ENCODE results near the gene RFFL.

RFFL gene

DNA sequence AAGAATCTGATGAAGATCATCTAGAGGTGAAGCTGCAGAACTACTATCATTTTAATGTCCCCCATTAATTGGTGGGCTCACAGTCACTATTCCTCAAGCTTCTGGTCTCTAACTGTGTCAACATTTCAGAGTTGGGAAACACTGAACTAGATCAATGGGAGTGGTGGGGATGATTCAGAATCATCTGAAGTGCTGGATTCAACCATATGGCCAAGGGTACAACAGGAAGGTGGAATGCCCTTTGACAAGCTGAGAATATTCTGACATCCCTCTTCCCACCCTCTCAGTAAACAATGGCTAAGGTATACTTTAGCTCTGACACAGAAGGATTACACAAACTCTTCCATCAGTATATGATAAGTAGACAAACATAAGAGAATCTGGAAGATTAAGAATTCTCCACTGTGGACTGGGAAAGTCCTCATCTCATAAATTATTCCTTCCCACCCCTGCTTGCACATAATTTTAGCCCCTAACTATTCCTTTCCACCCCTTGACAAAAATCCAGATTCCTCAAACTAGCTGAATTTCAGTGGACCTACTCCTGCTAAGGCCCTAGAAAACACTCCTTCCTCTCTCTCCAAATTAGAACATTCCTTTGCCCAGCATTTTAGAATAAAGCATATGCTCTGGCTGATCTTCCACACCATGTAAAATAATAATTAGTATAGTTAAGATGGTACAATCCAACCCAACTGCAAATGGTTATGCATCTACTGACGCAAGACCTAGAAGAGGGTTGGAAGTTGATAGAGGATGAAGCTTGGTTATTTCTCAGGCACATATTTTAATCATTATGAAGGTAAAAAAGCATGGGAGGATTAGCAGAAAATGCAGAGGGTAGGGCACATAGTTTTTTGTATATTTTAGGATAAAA lies 16.3 kb upstream of the RFFL start:
- DNase-seq: no peak

DNA sequence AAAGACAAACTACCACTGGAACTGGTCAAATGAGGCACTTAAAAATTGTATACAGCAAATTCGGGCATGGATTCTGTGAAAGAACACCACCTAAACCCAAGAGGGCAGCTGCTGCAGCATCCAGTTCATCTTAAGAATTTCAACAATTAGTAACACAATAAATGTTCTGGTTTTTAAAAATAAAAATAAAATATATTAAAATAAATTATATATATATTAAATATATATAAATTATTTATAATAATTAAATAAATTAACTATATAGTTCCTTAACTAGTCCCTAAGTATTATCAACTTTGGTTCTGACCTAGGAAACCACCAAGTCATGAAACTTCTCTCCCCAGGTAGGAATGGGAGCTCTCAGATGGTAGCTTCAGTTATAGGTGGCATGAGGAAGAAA lies 13.4 kb upstream of the RFFL start:
- no peak for DNase-seq

DNA sequence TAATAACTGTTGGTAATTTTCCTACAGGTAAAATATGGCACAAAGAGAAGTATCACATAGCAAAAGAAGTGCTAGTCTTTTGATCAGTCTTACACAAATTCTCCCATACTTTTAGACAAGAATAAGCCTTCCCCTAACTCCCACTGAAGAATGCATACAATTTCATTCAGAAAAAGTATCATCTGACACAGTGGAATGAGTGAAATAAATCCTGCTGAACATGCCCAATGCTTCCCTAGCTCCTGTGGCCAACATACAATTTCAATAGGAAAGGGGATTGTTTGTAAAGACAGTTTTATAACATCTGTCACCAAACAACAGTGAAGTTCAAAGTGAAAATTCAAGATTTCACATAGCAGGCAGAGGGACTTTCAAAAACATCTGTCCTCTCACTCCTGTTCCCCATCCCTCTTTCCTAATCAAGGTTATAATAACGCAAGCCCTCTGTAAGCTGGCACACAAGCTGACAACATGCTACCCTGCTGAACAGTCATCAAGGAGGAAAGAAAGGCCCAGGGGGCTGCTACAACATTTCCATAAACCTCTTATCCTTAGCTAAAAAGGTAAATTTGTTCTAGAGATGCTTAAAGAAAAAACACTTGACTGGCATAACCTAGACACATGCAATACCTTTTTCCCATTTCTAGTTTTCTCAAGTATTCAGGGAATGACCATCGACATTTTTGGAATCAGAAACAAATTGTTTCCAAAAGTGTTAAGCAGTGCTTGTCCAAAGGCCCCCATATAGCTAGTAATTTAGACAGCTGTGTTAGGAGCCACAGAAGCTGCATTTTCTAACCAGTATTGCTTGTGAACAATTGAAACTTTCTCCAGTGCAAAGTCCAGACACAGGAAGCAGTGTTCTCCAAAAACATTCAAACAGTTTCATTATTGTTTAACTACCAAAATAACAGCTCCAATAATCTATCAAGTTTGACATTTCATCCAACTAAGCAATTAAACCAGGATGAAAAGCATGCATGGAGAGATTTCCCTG lies 11.5 kb upstream of the RFFL start:
- DNase-seq: no peak

DNA sequence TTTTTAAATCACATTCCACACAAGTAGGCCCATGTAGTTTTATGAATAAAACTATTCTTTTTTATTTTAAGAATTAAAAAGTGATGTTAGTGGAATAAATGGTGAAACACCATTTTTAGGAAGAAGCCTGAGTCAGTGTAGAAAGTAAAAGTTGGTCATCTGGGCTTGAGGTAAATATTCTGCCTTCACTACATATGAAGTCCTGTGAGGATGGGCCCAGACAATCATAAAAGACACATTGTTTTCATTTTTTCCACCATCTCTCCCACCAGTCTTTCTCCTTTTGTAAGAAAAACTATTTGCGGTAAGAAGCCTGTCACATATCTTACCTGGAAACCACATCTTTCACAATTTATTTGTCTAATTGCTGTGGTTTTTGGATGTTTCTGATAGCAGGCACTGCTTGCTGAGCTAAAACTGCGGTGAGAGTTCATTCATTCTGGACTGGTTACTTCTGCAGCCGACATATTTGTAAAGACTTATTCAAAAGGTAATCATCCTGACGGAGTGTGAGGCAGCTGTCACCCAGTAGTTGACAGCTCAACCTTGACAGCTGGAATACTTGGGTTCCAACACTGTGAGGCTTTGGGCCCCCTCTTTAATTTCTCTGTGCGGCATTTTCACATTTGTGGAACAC lies 10.6 kb upstream of the RFFL start:
- no peak for DNase-seq

DNA sequence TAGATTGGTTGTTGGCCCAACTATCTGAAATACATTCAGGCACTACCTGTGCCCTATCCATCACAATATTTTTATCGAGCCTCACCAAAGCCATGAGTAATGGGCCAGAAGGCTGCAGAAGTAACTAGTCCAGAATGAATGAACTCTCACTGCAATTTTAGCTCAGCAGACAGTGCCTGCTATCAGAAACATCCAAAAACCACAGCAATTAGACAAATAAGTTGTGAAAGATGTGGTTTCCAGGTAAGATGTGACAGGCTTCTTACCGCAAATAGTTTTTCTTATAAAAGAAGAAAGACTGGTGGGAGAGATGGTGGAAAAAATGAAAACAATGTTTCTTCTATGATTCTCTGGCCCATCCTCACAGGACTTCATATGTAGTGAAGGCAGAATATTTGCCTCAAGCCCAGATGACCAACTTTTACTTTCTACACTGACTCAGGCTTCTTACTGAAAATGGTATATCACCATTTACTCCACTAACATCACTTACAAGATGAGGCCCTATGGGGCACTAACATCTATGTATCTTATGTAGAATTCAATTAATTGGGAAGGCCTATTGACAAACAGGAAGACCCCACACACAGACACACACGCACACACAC lies 9.8 kb upstream of the RFFL start:
- DNase-seq: no peak

DNA sequence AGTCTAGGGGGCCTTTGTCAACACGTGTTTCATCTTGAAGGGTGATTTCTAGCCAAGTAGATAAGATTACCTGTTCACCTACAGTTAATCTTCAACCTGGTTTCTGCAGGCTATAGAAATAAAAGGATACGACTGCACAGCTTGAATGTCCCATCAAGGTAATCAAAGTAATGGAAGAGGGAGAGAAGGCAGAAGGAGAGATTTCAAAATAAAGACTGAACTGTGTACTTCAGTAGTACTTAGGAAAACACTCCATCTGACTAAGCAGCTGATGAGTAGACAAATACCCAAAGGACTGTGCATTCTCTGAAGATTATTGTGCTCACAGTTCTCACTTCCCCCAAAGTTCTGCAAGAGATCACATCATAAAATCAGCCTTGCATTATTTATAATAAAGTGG lies 5.8 kb upstream of the RFFL start:
- no peak for DNase-seq

DNA sequence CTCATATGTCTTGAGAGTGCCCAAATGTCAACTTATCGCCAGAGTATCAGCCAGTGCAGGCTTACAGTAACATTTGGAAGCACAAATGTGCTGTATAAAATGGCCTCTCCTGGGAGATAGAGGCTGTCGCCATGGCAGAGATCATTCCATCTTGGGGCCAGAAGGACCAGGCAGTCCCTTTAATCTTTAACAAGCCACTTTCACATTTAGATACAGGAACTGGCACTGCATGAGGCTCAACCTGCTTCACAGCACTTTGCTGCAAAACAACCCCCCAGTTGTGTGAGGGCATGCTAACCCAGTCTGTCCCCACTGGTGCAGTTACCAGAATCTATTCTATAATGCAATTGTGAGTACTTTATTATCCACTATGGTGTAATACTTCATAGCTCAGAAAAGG lies 4.7 kb upstream of the RFFL start:
- no peak for DNase-seq

DNA sequence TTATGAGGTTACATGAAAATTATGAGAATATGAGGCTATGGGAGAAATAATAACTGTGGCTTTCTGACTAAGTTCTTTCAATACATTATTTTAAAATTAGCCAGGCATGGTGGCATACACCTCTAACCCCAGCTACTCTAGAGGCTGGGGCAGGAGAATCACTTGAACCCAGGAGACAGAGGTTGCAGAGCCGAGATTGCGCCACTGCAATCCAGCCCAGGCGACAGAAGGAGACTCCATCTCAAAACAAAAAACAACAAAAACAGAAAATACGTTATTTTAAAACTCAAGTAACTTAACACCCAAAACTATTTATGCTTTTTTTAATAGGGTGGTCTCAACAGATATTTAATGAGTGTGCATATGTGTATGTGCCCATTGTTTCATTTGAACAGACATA lies 2.4 kb upstream of the RFFL start:
- DNase-seq: no peak

DNA sequence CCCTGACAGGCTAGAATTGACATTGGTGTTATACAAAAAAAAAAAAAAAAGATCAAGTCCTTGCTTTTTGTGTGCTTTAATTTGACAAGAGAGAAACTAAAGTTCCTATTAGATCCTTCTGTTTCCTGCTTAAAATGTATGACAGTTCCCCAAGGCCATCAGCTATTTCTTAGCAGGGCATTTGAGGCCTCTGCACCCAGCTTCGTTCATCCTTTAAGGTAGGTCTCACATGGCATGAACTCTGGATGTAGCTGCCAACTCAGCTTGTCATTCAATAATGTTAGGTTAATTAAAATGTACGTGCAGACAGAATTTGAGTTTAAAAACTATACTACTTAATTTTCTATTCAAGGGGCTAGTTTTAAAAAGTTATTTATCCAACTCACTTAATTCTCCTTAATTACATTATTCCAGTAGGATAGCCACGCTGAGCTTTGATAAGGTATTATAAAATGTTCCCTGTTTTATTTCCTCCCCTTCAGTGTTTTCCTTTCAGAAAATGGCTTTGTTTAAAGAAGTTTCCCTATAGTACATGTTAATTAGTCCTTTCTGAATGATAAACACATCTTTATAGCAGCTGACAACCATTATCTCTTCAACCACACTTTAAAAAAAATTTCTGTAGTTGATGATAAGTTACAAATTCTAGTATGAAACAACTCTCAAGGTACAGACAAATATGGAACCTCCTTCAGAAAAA lies 1.2 kb upstream of the RFFL start:
- no peak for DNase-seq

DNA sequence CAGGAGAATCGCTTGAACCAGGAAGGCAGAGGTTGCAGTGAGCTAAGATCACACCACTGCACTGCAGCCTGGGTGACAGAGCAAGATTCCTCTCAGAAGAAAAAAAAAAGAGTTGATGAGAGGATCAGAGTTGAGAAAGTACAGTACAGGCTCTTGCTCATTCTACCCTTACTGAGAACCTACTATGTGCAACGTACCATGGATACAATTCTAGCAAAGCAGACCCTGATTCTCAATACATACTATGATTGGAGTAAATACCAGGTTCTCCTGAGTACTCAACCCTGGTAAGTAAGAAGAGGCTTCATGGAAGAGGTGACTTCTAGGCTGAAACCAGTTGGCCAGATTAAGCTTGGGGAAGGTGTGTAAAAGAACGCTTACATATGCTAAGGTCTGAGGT lies 1.2 kb downstream of the RFFL start:
- no peak for DNase-seq

DNA sequence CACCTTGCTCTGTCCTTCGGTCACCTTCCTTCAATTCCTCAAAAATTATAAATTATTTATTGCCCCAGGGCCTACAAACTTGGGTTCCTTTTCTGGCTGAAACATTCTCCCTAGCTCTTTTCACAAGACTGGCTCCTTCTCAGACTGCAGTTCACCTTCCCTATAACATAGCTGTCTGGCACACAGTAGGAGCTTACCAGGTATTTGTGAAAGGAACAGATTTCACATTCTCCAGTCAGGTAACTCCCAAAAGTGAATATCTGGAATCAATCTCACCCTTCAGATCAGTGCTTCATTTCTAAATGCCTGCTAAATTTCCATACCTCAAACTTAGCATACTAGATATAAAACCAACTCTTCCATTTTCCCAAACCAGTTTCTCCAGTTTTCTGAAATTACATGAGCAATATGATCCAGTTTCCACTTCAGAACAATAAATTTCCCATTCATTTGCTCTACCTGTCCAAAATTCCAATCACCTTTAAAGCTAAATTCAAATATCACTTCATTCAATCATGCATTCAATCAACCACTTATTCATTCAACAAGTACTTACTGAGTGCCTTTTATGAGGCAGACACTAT lies 6.1 kb downstream of the RFFL start:
- DNase-seq: no peak

DNA sequence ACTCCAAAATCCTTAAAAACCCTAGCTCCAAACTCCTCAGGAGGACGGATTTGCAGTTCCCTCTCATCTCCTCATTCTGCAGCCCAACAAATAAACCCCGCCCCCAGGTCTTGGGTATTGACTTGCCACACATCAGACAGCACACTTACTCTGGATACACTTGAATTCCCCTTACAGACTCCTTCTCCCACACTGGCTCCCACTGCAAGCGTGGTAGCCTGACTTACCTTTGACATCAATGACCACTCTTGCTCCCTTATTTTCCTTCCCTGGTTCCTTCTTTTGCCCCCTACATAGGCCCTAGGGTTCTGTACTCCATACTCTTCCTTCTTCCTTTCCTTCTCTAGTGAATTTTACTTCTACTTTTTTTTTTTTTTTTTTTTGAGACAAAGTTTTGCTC lies 7.5 kb downstream of the RFFL start:
- DNase-seq: no peak

DNA sequence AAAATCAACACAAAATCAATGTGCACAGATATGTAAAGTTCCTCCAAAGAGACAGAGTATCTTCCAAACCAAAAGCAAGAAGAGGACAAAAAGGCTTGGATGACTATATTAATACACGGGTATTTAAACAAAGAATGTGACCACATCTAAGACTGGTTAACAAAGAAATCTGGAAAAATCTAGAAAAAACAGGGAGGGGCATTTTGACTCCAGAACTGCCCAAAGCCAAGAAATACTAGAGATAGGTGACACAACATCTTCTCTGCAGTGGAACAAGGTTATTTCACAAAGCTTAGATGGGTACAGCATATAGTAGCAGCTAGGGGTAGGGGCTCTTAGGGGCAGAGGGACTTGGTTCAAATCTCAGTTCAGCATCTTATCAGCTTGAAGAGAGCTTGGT lies 10.3 kb downstream of the RFFL start:
- DNase-seq: no peak

DNA sequence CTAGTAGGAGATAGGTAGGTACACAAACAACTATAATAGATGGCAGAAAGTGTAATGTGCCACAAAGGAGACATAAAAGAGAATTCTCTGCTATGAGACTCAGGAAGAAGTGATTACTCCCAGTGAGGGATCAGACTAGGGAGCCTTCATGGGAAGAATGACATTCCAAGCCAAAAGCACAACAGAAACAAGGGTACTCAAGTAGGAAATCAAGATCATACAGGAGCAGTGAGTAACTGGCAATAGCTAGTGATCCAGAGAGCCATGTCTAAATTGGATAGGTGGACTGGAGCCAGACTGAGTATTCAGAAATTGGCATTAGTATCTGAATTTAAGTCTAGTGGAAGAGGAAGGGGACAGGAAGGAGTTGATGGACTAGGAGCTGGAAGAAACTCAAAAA lies 10.7 kb downstream of the RFFL start:
- DNase-seq: no peak

DNA sequence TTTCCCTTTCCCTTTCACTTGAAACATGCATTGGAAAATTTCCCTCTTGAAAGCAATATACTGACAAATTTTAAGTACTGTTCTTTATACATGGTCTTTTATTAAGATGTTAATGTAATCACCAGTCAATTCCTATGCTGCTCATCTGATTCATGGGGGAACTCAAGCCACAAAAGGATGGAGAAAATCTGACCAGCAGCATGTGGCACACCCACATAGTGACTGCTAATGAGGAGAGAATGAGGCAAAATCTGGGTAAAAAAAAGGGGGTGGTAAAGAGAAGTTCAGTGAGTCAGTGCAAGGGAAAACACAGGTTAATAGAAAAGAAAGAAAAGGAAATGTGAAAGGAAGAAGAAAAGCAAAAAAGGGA lies 11.3 kb downstream of the RFFL start:
- no peak for DNase-seq

DNA sequence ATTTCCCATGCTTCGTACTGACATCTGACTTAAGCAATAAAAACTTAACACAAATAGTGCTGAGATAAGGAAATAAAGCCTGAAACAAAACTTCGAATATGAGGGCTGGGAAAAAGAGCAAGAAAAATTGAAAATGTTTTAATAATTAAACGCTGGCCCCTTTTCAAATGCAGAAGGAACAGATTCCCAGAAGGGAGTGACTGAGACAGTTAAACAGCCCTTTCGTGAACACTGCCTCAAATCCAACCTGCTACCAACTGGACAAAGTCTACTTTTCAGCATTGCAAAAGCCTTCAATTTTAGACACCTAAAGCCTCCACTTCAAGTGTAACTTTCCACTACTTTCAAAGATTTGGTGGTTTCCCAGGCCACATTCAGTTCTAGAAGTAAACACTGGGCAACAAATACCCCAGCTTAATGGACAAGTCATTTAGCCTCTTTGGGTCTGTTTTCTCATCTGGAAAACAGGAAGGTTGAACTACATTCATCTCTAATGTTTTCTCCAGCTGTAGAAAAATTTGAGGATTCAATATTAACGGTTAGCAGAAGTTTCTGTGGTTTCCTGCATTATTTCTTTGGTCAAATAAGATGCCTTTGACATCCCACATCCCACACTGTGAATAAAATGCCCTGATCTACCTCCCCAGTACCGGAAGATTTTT lies 11.8 kb downstream of the RFFL start:
- DNase-seq: no peak

DNA sequence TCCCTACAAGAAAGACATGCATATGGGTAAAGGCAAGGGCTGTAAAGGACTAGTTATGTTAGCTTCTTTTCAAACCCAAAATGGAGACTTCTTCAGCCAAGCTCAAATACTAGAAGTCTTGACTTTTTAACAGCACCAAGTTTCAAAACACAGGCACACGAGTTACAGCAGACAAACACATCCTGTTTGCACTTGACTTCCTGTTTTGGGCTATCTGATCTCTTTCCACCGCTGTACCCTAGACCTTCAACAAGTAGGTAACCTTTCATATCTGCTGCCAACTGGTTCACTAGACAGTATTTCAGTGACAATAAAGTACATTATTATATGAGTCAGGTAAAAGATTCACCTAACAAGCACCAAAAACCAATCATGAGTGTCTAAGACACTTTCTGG lies 12.3 kb downstream of the RFFL start:
- DNase-seq: no peak

DNA sequence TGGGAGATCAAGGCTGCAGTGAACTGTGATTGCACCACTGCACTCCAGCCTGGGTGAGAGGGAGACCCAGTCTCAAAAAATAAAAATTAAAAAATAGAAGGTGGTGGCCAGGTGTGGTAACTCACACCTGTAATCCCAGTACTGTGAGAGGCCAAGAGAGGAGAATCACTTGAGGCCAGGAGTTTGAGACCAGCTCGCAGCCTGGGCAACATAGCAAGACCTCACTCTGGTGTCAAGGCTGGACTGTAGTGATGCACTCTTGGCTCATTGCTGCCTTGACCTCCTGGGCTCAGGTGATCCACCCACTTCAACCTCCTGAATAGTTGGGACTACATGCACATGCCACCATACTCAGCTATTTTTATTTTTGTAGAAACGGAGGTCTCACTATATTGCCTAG lies 13.3 kb downstream of the RFFL start:
- DNase-seq: no peak

DNA sequence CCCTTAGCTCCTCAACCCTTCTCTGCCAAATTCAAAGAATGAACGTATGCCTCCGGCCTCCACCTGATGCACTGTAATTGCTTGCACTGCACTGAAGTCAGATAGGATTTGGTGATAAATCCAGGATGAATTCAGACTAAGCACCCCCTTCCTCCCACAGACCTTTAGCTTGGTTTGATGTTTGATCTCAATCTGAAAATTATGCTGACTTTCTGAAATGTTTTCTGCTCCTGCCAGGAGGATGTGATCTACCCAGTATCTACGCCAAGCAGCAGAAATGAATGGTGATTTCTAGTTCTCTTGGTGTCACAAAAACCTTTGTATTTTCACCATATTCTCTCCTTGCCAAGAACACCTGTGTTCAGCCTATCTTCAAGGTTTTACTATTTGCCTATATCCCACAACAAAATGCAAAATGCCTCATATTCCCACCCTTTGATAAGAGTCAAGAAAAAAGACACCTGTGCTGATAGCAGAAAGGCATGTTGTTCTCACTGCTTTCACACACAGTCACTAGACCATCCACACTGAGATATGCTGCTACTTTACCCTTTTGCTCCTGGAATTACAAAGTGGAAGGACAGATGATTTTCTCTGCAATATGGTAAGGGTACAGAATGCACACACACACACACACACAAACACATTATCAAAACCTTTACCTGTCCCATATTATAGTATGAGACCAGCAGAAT lies 14.7 kb downstream of the RFFL start:
- no peak for DNase-seq

DNA sequence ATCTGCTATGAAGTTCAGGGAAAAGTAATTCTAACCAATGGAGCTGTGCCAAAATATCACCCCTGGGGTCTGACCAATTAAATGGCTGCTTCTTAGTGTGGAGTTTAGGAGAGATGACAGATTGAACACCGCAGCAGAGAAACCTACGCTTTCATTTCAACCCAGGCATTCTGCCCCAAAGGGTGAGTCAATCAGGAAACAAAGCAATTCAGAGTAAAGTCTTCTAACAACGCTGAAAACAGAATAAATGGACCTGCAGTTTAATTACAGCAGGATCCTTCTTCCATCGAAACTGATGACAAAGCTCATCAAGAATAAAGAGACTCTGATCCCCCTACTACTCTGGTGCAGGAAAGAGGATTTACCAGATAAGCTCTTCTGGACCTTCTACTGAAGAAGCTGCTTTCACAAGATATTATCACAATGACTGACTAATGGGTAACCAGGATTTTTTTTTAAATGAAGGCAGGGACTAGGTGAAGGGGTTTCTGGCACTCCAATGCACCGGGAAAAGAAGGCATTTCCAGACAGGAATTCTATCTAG lies 16.7 kb downstream of the RFFL start:
- DNase-seq: no peak

DNA sequence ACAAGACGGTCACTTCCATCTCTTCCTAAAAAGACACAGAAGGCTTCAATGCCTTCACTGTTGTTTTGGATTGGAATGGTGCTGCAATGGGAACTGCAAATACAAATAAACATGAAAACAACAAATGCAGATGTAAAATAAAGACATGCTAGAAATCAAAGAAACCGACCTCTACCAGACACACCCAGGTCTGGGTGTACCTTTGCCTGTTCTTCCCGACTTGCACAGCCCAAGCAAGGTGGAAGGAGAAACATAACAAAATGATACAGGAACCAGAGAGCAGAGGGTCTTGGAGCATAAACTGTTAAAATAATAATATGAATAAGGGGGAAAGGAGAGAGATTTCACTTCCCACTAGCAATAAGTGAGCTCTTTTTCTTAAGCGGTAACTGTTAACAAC lies 17.3 kb downstream of the RFFL start:
- DNase-seq: no peak
